HL-60/S4 treated with retinoic acid at 250 ng/mL for 4 days and 3 days (cell line): ENCODE results near the gene RTN4RL2.

ENCODE experiments used
- in situ Hi-C: fragments of 300-500 bp; cut with MboI; formaldehyde crosslinking; loops from 2 replicates; pipeline ENCODE4 v1.7.0; 2022; ENCODE audit warnings: low sequenced_read_pairs

Gene RTN4RL2

DNA sequence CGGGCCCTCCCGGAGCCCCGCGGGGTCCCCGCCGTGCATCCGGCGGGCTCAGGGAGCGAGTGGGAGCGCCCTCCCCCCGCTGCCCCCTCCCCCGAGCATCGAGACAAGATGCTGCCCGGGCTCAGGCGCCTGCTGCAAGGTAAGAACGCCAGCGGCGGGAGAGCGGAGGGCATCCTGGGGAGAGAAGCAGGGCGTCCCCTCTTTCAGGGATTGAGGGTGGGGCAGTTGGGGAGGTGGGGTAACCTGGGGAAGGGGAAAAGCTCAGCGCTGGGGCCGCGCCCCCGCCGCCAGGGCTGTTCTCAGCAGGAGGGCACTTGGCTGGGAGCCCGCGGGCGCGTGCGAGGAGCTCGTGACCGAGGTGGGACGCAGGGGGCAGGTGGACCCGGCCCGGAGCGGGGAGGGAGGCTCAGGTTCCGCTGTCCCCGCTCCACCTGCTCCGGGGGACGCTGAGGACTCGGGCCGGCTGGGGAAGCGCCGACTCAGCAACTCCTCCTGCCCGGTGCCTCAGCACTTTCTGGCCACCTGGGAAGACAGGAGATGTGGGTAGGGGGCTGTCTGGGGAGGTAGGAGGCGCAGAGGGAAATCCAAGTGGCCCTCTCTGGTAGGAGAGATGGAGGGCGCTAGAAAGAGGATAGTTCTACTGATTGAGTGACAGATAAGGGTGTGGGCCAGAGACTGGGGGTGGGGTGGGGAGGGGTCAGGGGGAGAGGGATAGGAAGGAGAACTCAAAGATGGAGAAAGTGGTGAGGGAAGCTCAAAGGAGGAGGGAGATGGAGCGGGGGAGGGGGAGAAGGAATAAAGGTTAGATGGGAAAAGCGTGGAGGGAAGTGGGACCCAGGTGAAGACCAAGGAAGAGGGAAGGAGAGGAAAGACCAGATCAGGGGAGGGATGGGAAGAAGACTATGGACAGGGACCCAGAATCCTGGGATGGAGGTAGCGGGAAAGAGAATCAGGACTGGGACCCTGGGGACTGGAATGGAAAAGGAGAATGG is 726 bp downstream of the RTN4RL2 start:
- in situ Hi-C loops, result no loop called here

DNA sequence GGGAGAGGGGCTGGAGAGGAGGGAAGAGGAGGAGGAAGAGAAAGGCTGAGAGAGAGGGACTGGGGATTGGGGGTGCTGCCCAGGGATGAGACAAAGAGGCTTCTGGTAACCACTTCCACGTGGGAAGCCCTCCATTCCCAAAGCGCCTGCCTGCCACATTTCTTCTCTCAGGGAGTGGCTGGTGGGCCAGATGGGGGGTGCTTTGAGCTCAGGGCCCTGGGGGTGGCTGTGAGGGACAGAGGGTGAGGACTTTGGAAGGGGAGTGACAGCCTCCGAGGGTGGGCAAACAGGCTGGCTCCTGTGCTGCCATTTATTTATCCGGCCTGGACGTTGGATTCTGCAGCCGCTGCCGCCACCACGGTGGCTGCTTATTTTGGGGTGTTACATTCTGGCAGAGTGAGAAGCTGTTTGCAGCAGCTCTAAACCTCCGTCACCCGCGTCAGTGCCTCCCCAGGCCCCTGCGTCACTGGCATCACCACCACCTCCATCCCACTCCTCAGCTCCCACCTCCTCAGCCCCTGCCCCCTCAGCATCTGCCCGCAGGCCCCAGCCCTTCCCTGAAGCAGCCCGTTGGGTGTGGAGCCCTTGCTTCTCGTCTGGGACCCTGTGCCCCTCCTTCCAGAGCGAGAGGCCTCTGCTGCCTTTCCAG is 1.6 kb downstream of the RTN4RL2 start:
- in situ Hi-C loops, result no loop called here

DNA sequence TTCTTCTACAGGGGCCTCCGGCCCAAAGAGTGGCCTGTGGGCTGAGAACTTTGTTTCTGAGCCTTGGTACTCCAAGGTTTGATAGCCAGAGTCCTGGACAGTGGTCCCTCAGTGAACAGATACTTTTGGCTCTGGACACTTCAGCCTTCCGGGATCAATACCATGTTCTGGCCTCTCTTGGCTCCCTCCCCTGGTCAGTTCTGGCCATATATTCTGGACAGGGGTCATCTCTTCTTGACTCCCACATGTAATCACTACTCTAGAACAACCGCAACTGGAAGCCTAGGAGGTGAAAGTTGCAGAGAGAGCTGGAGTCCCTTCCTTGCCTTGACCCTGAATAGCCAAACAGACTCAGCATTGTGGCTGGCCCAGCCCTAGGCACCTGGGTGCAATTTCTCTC is 2.3 kb downstream of the RTN4RL2 start:
- in situ Hi-C loops, result no loop called here

DNA sequence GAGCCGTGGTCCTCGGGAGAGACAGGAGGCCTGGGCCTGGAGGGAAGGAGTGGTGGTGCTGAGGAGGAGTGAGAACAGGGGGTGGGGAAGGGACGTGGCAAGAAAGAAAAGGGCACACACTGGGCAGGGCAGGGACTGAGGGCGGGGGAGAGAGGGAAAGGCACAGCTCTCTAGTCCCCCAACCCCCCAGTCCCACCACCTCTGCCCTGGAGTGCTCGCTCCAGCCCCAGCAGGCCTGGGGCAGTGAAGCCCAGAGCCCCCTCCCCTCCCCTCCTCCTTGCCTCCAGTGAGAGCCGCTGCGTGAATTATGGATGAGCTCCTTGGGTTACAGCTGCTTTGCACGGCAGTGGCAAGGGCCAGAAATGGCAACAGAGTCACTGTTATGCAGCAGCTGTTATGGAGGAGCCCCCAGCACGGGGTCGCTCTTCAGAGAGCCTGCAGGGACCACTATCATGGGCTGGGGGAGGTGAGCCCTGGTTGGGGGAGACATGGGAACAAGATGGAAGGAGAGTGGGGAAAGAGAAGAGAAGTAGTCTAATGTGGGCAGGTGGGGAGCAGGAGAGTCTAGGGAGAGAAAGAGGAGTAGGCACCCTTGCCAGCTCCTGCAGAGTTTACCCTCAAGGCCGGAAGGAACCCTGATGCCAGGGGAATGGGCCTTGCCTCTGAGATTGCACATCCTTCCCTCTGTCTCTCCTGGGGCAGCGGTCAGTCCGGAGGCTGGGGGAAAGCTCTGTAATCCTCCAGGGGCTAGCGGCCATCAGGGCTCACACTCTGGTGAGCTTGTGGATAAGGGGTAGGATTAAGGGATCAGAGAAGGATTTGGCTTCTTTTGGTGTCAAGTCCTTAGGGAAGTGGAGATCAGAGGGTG is 3.6 kb downstream of the RTN4RL2 start:
- in situ Hi-C loops, result no loop called here

DNA sequence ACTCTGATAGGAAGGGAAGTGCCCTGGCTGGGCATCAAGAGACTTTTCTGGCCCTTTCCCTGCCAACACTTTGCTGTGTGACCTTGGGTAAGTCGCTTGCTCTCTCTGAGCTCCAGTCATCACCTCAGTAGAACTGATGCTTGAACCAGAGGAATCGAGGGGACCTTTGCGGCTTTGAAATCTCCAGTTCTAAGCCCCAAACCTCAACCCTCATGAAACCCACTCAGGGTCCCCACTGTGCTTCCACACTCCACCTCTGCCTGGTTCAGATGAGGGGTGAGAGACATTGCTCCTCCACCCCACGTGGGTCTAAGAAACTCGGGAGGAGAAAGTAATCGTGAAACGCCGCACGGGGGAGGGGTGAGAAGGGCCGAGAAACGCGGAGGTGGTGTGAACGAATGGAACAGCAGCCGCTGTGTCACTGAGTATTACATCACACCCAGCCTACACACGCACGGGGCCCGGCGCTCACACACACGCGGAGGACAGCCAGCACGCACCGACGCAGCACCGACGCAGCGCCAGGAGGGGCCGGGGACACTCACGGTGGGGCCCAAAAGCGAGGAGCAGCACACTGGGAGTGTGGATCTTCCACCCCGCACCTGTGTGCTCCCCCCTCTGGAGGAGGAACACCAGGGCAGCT is 4.3 kb downstream of the RTN4RL2 start:
- in situ Hi-C loops, result no loop called here

DNA sequence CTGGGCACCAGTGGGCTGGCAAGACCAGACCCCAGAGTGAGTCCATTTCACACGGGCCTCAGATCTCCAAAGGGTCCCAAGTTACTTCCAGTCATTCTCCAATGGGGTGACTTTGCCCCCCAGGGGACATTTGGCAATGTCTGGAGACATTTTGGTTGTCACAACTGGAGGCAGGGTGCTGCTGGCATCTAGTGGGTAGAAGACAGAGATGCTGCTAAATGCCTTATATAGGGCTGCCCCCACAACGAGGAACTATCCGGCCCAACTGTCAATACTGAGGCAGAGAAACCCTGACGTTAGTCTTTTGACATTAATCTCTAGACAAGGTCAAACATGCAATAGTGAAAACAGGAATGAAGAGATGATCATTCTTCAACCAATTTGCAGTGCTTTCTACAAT is 6.4 kb downstream of the RTN4RL2 start:
- in situ Hi-C loops, result no loop called here

DNA sequence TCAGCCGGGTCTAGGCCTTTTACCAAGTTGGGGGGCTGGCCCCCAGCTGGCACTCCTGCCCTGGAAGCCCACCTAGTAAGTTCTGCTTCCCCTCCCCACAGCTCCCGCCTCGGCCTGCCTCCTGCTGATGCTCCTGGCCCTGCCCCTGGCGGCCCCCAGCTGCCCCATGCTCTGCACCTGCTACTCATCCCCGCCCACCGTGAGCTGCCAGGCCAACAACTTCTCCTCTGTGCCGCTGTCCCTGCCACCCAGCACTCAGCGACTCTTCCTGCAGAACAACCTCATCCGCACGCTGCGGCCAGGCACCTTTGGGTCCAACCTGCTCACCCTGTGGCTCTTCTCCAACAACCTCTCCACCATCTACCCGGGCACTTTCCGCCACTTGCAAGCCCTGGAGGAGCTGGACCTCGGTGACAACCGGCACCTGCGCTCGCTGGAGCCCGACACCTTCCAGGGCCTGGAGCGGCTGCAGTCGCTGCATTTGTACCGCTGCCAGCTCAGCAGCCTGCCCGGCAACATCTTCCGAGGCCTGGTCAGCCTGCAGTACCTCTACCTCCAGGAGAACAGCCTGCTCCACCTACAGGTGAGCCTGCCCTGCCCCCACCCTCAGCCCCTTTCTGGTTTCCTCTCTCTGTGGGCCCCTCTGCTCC is 7.3 kb downstream of the RTN4RL2 start:
- in situ Hi-C loops, result no loop called here

DNA sequence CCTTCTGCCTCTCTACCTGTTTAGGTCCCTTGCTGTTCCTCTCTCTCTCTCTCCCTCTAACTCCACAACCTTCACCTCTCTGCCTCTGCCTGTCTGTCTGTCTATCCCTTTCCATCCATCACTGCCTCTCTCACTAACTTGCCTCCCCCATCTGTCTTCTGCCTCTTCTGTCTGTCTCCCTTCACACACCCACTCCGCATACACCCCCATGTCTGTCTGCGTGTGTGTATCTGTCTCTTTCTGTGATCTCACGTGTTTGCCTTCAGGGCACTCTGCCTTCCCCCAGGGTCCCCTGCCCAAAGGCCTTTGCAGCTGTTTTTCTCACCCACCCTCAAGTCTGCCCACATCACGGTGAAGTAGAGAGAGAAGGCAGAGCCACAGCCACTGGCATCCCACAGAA is 7.9 kb downstream of the RTN4RL2 start:
- in situ Hi-C loops, result no loop called here

DNA sequence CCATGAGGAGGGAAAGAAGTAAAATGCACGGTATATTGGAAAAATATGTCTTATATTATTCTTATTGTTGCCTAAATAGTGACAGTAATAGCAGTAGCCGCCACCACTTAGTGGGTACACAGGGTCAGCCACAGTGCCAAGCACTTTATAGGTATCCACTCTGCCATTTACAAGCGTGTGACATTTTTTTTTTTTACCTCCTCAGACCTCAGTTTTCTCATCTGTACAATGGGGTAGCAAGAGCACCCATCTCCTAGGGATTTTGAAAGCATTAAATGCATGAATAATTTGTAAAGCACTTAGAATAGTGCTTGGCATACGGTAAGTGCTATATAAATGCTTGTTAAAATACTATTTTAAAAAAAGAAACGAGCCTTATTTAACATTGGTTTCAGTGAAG is 8.9 kb downstream of the RTN4RL2 start:
- in situ Hi-C loops, result no loop called here

DNA sequence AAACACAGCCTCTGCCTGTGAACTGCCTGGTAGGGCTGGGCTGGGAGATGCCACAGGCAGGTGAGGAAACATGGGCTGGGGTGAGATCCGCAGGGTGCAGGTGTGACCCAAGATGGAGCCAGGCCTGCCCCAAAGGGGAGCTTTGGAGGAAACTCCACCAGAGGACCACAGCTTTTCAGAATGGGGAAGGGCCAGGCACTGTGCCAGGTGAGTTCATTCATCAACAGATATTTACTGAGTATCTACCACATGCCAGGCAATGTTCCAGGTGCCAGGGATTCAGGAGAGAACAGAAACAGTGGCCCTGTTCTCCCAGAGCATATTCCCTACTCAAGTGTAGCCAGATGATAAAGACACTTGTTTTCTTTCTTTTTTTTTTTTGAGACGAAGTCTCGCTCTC is 11.2 kb downstream of the RTN4RL2 start:
- in situ Hi-C loops, result no loop called here

DNA sequence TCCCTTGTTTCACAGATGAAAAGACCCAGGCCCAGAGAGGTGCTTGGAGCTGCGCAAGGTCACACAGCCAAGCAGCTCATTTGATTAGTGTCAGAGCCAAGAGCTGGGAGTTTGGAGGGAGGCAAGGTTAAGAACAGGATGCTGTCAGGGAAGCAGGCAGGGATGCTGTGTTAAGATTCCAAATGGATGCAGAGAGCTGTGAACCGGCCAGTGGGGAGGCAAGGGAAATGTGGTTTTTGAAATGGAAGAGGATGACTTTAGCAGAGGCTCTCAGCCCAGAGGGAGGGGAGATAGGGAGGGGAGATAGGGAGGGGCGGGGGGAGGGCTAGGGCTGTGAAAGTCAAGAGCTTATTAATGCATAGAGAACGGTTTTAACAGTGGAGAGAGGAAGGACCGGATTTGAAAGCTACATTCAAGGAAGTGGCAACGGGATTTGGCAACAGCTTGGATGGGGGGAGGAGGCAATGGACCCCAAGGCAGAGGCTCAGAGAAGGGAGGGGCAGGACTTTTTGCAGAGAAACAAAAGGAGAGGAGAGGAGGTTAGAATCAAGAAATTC is 13.0 kb downstream of the RTN4RL2 start:
- in situ Hi-C loops, result no loop called here

DNA sequence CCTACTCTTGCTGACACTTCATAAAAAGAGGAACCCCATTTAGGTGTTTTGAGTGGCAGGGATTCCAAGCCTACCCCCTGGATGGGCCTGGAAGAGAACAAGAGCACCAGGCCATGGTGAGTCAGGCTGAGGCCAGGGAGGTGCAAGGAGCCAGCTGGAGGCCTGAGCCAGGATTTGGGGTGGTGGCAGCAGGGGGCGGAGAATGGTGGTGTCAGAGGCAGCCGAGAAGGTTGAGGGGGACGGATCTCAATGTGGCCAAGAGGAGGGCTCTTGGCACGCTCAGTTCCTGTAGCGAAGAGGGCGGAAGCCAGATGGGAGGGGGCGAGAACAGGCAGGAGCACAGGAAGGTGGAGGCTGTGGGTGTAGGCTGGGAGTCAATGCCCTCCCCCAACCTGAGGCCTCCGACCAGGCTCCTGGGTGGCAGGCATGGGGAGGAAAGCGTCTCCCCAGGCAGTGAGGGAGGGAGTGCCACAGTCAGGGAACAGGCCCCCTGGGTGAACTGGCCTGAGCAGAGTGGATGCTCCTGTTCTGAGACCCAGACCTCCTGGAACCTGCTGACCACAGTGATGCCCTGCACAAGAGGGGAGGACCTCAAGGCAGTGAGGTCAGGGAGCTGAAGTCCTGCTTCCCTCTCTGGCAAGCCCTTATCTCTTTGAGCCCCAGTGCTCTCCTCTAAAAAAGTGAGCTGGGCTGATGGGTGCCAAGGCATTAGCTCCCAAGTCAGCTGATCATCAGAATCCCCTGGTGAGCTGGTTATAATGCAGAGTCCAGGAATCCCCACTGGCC is 13.9 kb downstream of the RTN4RL2 start:
- in situ Hi-C loops, result no loop called here

DNA sequence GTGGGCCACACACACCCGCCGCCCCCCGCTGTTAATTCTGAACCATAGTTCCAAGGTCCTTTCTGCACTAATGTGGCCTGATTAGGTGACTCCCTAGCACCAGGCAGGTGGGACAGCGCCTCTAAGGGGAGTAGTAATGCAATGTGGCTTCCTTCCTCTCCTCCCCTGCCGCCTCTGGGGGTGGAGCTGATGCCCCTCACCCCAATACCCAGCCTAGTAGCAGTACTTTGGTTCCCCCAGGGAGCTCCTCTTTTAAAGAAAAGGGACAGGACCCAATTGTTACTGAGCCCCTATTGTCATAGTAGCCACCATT is 14.4 kb downstream of the RTN4RL2 start:
- in situ Hi-C loops, result no loop called here

DNA sequence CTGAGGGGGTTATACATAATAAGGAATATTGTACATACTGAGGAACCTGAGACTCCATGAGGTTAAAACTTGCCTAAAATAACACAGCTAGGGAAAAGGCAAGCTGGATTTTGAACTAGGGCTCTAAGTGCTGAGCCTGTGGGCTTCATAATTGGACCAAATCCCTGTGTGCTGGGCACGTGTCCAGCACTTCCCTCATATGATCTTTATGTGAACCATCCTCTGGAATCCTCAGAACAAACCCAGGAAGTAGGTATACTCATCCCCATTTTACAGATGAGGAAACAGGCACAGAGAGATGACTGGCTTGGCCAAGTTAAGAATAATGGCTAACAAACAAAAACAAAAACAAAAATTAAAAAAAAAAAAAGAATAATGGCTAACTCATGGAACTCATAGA is 14.9 kb downstream of the RTN4RL2 start:
- in situ Hi-C loops, result no loop called here

DNA sequence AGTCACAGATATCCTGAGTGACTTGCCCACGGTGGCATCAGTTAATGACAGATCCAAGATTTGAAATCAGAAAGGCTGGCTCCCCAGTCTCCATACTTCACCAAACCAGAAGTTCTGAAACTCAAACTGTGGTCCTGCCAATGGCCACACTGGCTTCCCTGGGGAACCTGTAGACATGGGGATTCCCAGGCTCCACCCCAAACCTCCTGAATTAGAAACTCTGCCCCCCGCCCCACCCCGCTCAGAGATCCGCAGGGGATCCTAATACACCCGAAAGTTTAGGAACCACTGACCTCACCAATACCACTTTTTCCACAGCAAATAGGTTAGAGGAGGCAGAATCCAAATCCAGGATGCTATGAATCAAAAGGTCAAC is 15.3 kb downstream of the RTN4RL2 start:
- in situ Hi-C loops, result no loop called here

DNA sequence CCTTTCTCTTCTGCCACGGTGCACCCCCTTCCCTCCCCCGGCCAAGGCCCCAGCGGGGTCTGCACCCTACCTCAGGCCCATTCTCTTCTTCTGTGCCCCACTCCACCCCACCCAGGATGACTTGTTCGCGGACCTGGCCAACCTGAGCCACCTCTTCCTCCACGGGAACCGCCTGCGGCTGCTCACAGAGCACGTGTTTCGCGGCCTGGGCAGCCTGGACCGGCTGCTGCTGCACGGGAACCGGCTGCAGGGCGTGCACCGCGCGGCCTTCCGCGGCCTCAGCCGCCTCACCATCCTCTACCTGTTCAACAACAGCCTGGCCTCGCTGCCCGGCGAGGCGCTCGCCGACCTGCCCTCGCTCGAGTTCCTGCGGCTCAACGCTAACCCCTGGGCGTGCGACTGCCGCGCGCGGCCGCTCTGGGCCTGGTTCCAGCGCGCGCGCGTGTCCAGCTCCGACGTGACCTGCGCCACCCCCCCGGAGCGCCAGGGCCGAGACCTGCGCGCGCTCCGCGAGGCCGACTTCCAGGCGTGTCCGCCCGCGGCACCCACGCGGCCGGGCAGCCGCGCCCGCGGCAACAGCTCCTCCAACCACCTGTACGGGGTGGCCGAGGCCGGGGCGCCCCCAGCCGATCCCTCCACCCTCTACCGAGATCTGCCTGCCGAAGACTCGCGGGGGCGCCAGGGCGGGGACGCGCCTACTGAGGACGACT is 15.9 kb downstream of the RTN4RL2 start:
- in situ Hi-C loops, result no loop called here

DNA sequence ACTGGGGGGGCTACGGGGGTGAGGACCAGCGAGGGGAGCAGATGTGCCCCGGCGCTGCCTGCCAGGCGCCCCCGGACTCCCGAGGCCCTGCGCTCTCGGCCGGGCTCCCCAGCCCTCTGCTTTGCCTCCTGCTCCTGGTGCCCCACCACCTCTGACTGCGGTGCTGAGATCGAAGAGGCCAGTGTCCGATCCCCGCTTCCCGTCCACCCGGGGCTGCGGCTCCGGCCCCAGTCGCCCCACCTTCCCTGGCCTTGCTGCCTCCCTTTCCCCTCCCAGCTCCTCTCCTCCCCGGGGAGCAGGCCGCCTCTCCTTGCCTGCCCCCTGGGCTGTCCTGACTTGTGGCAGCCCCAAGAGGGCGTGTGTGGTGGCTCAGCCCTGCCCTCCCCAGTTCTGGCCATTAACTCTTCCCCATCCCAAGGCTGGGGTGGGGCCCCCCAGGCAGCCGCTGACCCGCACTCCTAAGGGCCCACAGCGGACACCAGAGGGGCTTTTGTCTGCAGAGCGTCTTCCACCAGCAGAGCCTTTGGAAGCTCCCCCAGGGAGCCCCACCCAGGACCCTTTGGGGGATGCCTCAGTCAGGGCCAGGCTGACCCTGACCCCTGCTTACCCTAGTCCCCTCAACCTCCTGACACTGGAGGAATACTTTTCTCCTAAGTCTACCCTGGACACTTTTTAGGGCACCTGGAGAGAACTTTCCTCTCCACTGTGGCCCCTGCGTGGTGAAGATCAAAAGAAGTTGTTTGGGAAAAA is 16.6 kb downstream of the RTN4RL2 start:
- in situ Hi-C loops, result no loop called here

DNA sequence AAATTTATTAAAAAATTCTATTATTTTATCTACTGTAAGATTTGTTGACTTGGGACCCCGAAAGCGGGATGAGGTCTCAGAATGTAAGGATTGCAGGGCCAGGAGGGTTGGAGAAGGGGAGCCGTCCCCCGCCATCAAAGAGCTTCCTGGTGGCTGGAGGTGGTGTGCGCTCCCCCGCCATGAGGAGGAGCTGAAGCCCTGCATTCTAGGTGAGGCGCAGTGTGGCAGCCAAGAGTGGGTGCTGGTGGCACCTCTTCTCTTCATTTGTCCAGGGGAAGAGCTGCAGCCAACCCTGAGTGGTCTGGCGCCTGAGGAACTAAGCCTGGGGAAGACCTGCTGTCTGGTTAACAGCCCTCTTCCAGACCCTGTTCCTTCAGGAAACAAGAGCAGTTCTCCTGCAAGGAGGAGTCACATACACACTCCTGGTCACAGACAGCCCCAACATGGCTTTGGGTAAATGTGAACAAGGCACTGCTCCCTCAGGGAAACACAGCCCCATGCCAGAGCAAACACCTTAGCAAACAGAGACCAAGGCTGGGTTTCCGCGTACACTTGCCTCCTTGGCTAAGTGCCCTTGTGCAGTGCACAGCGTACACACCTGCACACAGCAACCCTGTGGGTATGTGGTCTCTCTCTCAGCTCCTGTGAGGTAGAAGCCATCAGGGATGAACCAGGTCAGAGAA is 17.3 kb downstream of the RTN4RL2 start:
- in situ Hi-C loops, result no loop called here
